ENCODE measurements around the gene TMEM150B.

TMEM150B gene

DNA sequence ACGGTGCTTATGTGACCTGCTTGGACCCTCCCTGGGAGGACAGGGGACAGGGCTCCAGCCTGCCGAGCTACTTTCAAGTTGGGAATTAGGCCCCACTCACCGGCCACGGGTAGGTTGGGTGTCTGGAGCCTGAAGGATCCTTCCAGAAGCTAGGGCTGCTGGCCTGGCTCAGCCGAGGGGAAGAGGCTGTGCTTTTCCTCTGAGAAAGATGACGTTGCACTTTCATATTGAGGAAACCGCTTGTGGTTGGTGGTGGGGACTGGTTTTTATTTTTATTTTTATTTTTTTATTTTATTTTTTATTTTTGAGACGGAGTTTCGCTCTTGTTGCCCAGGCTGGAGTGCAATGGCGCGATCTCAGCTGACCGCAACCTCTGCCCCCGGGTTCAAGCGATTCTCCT lies at the start of gene TMEM150B:
TMEM150B (minus strand) TSS at position 170 of the 400 bp plus-strand sequence. CDS start 4,305 bp downstream, outside the sequence.
- no peak for DNase-seq

DNA sequence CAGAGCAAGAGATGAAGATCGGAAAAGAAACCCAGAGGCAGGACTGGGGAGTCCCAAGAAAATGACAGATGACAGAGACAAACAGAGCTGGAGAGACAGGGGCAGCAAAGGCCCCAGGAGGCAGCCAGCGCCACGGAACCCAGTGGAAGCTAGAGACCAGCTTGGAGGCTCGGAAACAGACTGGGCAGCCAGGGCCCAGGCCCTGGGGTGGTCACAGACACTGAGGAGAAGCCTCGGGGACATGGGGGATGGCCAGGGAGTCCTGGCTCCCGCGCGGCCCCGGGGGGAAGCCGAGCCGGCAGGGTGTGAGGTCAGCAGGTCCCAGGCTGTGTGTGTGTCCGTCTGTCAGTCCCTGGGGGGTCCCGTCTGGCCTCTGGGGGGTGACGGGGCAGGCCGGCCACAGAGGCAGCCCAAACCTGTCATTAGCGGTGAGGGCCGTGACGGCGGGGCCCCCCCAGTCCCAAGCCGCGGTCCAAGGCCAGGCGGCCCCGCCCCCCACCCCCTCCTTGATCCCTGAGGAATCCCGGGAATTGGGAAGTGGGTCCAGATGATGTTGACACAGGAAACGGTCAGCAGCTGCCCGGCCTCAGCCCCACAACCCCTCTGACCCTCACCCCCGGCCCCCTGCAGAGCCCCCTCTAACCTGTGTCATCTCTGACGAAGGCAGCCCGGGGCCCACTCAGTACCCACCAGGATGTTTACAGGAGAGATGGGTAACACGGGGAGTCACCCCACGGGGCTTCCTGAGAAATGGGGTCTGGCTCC lies 49.0 kb upstream of the TMEM150B start:
- DNase-seq: no peak

DNA sequence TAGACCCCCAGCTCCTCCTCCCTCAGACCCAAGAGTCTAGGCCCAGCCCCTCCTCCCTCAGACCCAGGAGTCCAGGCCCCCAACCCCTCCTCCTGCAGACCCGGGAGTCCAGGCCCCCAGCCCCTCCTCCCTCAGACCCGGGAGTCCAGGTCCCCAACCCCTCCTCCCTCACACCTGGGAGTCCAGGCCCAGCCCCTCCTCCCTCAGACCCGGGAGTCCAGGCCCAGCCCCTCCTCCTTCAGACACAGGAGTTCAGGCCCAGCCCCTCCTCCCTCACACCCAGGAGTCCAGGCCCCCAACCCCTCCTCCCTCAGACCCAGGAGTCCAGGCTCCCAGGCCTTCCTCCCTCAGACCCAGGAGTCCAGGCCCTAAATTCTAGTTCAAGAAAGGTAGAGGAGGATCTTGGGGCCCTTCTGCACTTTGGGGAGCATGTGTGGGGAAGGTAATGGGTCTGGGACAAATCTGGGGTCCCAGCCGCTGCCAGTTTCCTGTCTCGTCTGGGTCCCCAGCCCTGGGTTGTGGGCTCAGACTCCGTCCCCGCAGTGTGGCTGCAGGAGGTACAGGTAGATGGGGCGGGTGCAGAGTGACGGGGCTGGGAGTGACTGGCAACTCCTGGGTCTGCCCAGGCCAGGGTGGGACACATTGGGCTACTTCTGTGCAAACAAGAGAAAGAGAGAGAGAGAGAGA lies 48.3 kb upstream of the TMEM150B start:
- no peak for DNase-seq

GRCh38 chr19:55372316-55373081 lies 47.4 kb upstream of the TMEM150B start:
- no peak for DNase-seq

DNA sequence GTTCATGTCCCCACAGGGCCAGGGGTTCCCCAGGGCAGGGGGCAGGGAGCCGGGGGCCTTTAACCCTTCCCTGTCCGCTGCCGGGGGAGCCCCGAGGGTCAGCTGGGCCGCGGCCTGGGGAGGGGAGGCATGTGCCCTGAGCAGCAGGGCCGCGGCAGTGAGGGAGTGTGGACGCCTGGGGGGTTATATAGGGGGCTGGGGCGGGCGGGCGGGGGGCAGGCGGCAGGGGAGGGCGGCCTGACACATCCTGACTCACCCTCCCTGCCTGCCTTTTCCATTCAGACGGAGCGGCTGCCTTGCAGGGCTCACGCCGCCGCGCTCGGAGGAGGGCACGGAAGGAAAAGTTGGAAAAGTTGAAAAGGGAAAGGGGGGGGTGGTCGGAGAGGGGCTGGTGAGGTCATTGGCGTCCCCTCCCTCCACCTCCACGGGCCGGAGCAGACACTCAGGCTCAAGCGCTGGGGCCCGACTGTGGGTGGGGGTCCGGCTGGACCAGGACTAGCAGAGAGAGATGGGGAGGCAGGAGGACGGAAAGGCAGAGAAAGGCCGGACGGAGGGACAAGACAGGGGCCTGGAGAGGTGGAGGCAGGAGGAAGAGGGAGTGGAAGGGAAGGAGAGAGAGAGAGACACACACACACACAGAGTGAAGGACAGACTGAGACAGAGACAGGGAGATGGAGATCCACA lies 45.3 kb upstream of the TMEM150B start, which contains the start of gene IL11:
IL11 (minus strand) TSS at position 159 of the 684 bp plus-strand sequence; CDS start at position 6, 153 bp downstream.
- DNase-seq: no peak

GRCh38 chr19:55369653-55370304 lies 44.6 kb upstream of the TMEM150B start:
- peak; percentile 53 for DNase-seq

DNA sequence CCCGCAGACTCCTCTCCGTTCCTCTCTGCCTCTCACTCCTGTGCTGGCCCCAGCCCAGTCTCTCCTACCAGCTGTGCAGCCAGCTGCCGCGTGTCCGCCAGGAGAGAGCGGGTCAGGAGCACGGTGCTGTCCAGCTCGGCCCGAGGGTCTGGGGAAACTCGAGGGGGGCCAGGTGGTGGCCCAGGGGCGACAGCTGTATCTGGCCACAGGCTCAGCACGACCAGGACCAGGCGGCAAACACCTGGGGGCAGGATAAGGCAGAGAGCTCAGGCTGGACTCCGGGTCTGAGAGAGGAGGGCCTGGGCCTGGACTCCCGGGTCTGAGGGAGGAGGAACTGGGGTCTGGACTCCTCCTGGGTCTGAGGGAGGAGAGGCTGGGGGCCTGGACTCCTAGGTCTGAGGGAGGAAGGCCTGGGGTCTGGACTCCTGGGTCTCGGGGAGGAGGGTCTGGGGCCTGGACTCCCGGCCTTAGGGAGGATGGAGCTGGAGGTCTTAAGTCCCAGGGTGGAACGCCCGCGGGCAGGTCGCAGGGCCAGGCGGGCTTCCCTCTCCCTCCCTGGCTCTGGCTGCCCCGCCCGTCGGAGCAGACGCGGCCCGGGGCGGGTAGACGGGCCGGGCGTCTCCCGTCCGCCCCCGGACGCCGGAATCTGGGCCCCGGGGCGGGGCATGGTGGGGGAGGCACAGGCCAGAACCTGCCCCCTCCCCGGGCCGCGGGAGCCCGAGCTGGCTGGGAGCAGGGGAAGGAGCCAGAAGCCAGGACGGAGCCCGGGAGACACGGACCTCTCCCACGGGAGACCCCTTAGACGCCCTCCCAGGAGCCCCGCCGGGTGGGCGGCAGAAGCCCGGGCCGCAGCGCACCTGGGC lies 43.8 kb upstream of the TMEM150B start:
- DNase-seq: peak; percentile 64

DNA sequence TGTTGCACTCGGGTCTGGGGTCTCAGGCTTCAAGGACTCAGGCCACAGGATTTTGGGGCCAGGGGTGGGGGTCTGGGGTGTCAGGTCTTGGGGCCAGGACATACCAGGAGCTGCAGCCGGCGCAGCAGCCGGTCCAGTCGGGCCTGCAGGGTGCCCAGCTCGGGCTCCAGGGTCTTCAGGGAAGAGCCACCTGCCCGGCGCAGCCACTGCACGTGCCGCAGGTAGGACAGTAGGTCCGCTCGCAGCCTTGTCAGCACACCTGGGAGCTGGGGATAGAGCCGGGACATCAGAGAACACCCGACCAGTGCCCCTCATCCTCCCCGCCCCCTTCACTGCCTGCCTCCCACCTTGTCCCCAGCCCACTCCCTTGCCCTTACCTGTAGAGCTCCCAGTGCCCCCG lies 43.0 kb upstream of the TMEM150B start:
- DNase-seq: no peak

GRCh38 chr19:55366790-55367189 lies 41.6 kb upstream of the TMEM150B start:
- no peak for DNase-seq

DNA sequence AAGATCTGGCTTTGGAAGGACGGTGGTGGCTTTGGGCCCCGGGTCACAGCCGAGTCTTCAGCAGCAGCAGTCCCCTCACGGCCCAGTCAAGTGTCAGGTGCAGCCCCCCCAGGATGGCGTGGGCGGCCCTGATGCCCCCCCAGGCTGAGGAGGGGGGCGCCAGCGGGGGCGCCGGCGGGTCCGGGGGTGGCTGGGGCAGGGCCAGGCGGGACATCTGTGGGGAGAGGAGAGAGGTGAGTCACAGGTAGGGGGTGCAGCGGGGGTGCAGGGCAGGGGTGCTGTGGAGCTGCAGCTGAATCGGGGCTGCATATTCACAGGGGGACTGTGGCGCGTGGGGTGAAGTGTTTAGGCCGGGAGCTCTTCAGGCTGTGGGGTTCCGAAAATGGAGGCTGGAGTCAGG lies 40.8 kb upstream of the TMEM150B start:
- no peak for DNase-seq

- no peak for DNase-seq
These were observed 40.1 kb upstream of the TMEM150B start for GRCh38 chr19:55365245-55365644.

GRCh38 chr19:55362990-55363716 lies 38.0 kb upstream of the TMEM150B start, which contains the start of gene GARIN5B:
Gene GARIN5B, minus strand, starts transcription at chr19:55363260. Its CDS starts 194 bp downstream, at chr19:55363066.
- no peak for DNase-seq

GRCh38 chr19:55362174-55362989 lies 37.2 kb upstream of the TMEM150B start:
- no peak for DNase-seq

GRCh38 chr19:55360902-55361301 lies 35.8 kb upstream of the TMEM150B start:
- no peak for DNase-seq

GRCh38 chr19:55358943-55359908 lies 34.1 kb upstream of the TMEM150B start:
- DNase-seq: no peak

DNA sequence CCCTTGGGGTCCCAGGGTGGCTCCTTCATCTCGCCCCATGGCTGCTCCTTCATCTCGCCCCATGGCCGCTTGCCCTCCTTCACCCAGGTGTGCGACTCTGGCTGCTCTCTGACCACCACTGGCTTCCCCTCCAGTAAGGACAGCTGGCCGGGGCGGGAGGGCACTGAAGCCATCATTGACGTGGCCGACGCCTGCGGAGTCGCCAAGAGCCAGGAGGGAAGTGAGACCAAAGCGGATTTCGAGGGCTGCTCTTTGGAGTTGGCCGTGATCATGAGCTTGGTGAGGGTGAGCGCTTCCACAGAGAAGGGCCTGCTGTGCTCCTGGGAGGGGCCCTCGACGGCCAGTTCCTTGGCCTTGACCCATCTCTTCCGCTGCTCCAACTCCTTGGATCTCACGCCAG lies 33.4 kb upstream of the TMEM150B start:
- DNase-seq: no peak

DNA sequence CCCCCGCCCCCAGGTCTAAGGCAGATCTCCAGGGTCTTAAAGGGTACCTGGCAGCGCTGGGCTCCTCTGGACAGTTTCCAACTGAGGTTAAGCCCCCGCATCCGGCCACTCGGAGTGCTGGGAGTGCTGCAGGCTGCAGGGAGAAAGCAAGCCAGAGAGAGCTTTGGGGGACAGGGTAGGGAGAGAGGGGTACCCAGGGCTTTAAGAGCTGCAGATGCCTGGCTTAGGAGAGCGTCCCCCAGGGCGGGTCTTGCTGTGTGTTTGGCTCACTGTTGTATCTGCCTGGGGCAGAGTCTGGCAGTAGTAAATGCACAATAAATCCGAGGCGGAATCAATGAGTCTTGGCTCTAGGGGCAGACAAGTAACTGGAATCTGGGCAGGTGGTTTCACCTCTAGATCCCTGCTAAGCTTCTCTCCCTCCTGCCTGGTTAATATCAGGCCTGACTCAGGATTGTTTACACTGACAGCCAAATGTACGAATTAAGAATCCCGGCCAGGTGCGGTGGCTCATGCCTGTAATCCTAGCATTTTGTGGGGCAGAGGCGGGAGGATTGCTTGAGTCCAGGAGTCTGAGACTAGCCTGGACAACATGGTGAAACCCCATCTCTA lies 30.2 kb upstream of the TMEM150B start:
- DNase-seq: peak; percentile 23

DNA sequence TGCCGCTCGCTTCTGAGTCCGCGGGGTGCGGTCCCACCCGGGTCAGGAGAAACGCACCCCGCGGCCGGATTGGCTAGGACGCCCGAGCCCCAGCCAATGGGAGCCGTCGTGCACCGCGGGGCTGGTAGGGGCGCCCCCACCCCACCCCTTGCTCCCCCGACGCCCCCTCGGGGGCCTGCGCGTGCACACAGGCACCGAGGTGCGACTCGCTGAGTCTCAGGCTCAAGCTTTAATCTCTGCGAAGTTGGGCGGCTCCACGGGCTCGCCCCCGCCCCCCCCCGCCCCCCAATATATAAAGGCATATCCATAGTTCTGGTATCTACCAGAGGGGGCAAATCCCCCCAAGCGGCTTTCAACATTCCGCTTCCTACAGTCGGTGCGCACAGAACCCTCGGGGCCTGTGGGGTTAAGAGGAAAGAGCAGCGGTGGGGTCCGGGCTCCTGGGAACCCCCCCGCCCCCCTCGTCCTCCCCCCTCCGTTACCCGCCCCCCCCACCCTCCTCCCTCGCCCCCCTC lies 29.6 kb upstream of the TMEM150B start, which contains the start of gene COX6B2:
COX6B2 (minus strand) TSS at position 22 of the 515 bp plus-strand sequence. CDS start 198 bp downstream, outside the sequence.
- peak; percentile 21 for DNase-seq

Data from right hindlimb (tissue), 1 donor.